Activated naive CD4-positive, alpha-beta T cell (primary cell): ENCODE results near the gene KRTAP10-6.
"Not testable (repeated sequence)": the region's sequence is repeated elsewhere in the genome, so short reads cannot be mapped to it uniquely, and the experiment has no call there.

Experiments
- DNase-seq, 4 experiments: peaks; one replicate each; lab custom pipeline; 2025; lab: John Stamatoyannopoulos, UW

Gene KRTAP10-6

GRCh38 chr21:44599264-44600029 is 7.1 kb upstream of the KRTAP10-6 start:
- DNase-seq, result no peak

- no peak for DNase-seq
Measured at GRCh38 chr21:44598061-44598460, 5.8 kb upstream of the KRTAP10-6 start.

- DNase-seq, result no peak
Measured at GRCh38 chr21:44596068-44596725, 3.9 kb upstream of the KRTAP10-6 start.

- DNase-seq, result no peak
Measured at GRCh38 chr21:44595524-44595923, 3.2 kb upstream of the KRTAP10-6 start.

GRCh38 chr21:44594406-44594916 is 2.2 kb upstream of the KRTAP10-6 start:
- no peak for DNase-seq

- DNase-seq, result no peak
Measured at GRCh38 chr21:44593598-44594405, 1.5 kb upstream of the KRTAP10-6 start.

GRCh38 chr21:44591801-44592130 is 539 bp downstream of the KRTAP10-6 start:
- DNase-seq, result not testable (repeated sequence)

GRCh38 chr21:44590897-44591800 is 1.2 kb downstream of the KRTAP10-6 start:
- DNase-seq, result not testable (repeated sequence)

- no peak for DNase-seq
Measured at GRCh38 chr21:44590311-44590721, 2.0 kb downstream of the KRTAP10-6 start.

GRCh38 chr21:44589586-44590305 is 2.6 kb downstream of the KRTAP10-6 start:
- no peak for DNase-seq

GRCh38 chr21:44589094-44589493 is 3.2 kb downstream of the KRTAP10-6 start:
- no peak for DNase-seq

GRCh38 chr21:44585892-44586291 is 6.4 kb downstream of the KRTAP10-6 start:
- DNase-seq, result no peak

- no peak for DNase-seq
Measured at GRCh38 chr21:44583800-44584147, 8.5 kb downstream of the KRTAP10-6 start.

GRCh38 chr21:44583089-44583799 is 9.1 kb downstream of the KRTAP10-6 start:
- no peak for DNase-seq

GRCh38 chr21:44582055-44582454 is 10.2 kb downstream of the KRTAP10-6 start:
- no peak for DNase-seq

- DNase-seq, result no peak
Measured at GRCh38 chr21:44581158-44581557, 11.1 kb downstream of the KRTAP10-6 start.

- not testable (repeated sequence) for DNase-seq
Measured at GRCh38 chr21:44580231-44580821, 12.0 kb downstream of the KRTAP10-6 start, which contains the start of gene KRTAP10-5. Gene KRTAP10-5, minus strand, starts transcription at chr21:44580604. Its CDS starts 26 bp downstream, at chr21:44580578.

GRCh38 chr21:44579833-44580144 is 12.5 kb downstream of the KRTAP10-6 start:
- DNase-seq, result no peak

- no peak for DNase-seq
Measured at GRCh38 chr21:44579056-44579832, 13.1 kb downstream of the KRTAP10-6 start.
